Astrocyte (in vitro differentiated cells and primary cell): ENCODE results near the gene PGF. TPM values are rescaled to one million over a fixed set of nuclear protein-coding genes. Genes with fewer than 3 reads are reported as not detected.

Experiments used
- DNase-seq: peaks from one replicate; pipeline ENCODE4 v3.0.0-alpha.2; 2010; ENCODE audit warnings: low read depth
- FAIRE-seq: peaks from 2 replicates; lab custom pipeline; 2011; peaks lifted over from hg19 to GRCh38; lab: Jason Lieb, UNC
- H2AFZ ChIP-seq: 2 replicates; pipeline ENCODE4 v1.6.0; 2012; ENCODE audit warnings: low read depth, low read length, inconsistent platforms
- H3K27ac ChIP-seq: 2 replicates; pipeline ENCODE4 v1.5.1; 2011; ENCODE audit warnings: low read depth, low read length, inconsistent platforms
- H3K27me3 ChIP-seq: 2 replicates; pipeline ENCODE4 v1.6.0; 2011; ENCODE audit warnings: low read length, inconsistent platforms; ENCODE audit not compliant: insufficient read depth
- H3K36me3 ChIP-seq: 2 replicates; pipeline ENCODE4 v1.5.1; 2011; ENCODE audit warnings: low read length, inconsistent platforms; ENCODE audit not compliant: insufficient read depth
- H3K4me1 ChIP-seq: 2 replicates; pipeline ENCODE4 v1.5.1; 2011; ENCODE audit warnings: low read length, inconsistent platforms; ENCODE audit not compliant: insufficient read depth
- H3K4me2 ChIP-seq: 2 replicates; pipeline ENCODE4 v1.6.0; 2012; ENCODE audit warnings: low read length, inconsistent platforms
- H3K4me3 ChIP-seq: 2 replicates; pipeline ENCODE4 v1.5.1; 2011; ENCODE audit warnings: low read depth, mild to moderate bottlenecking, low read length, inconsistent platforms; ENCODE audit not compliant: insufficient read depth
- H3K79me2 ChIP-seq: 2 replicates; pipeline ENCODE4 v1.6.0; 2012; ENCODE audit warnings: mild to moderate bottlenecking, low read length, inconsistent platforms; ENCODE audit not compliant: insufficient read depth
- H3K9ac ChIP-seq: 2 replicates; pipeline ENCODE4 v1.6.0; 2012; ENCODE audit warnings: mild to moderate bottlenecking, low read length, inconsistent platforms
- H3K9me3 ChIP-seq: 2 replicates; pipeline ENCODE4 v1.5.1; 2012; ENCODE audit warnings: low read depth, mild to moderate bottlenecking, low read length, inconsistent platforms; ENCODE audit not compliant: insufficient read depth
- H4K20me1 ChIP-seq: 2 replicates; pipeline ENCODE4 v1.6.0; 2012; ENCODE audit warnings: low read length, inconsistent platforms; ENCODE audit not compliant: insufficient read depth
- H3K27ac Mint-ChIP-seq: one replicate; pipeline ENCODE4 v1.8.0; 2021; ENCODE audit warnings: mild to moderate bottlenecking, mixed read lengths; ENCODE audit not compliant: unreplicated experiment
- H3K27me3 Mint-ChIP-seq: one replicate; pipeline ENCODE4 v1.8.0; 2021; ENCODE audit warnings: low read depth, mixed read lengths; ENCODE audit not compliant: unreplicated experiment
- H3K36me3 Mint-ChIP-seq: one replicate; pipeline ENCODE4 v1.8.0; 2021; ENCODE audit warnings: low read depth, mixed read lengths; ENCODE audit not compliant: unreplicated experiment
- H3K4me1 Mint-ChIP-seq: one replicate; pipeline ENCODE4 v1.8.0; 2021; ENCODE audit warnings: low read depth, mixed read lengths; ENCODE audit not compliant: unreplicated experiment
- H3K4me3 Mint-ChIP-seq: one replicate; pipeline ENCODE4 v1.8.0; 2021; ENCODE audit warnings: mild to moderate bottlenecking, moderate library complexity, mixed read lengths; ENCODE audit not compliant: unreplicated experiment
- H3K9me3 Mint-ChIP-seq: one replicate; pipeline ENCODE4 v1.8.0; 2021; ENCODE audit warnings: mild to moderate bottlenecking, mixed read lengths; ENCODE audit not compliant: unreplicated experiment
- CTCF ChIP-seq: IDR thresholded peaks from 2 replicates; pipeline ENCODE4 v1.5.1; 2011; ENCODE audit warnings: low read depth, mild to moderate bottlenecking, inconsistent platforms, low read length, moderate library complexity; ENCODE audit not compliant: insufficient read depth
- EZH2 ChIP-seq: IDR thresholded peaks from 2 replicates; pipeline ENCODE4 v1.6.1; 2012; ENCODE audit warnings: mild to moderate bottlenecking, low read length, inconsistent platforms; ENCODE audit not compliant: insufficient read depth
- total RNA-seq: library from RNA; stranded (reverse); gene quantifications from 2 replicates; pipeline ENCODE4 v1.2.1, GENCODE V29; 2021

The PGF gene
- total RNA-seq, 1 donor from 2014 or later = 3.5 TPM

DNA sequence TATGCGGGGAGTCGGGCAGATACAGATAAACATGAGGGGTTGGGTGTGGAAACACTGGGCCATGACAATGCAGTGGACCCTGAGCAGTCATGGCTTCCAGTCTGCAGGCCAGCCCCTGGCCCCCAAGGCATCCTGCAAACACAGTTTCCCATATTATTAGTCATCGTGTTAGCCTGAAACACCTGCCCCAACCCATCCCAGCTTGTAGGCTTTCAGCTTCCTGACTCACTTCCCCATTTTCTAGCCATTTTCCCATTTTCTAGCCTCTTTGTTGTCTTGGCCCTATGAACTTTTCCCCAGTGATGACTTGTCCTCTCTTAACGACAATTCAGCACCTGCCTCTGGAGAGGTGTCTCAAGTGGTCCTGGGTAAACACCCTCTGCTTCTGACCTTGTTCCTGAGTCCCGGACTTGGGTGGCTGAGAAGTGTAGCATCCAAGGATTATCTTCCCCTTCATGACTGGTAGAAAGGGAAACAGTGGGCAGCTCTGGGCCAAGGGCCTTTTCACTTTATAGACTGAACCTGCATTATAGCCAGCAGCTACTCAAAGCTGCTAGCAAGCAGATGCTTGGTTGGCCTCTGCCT, 4.3 kb upstream of the PGF start:
- Histone ChIP-seq H3K27ac (no peak overlapping the region), H3K4me3 (no peak overlapping the region), H3K4me2 (no peak overlapping the region), H3K79me2 (no peaks in the 10 kb centered on the region), H2AFZ (no peak overlapping the region), H4K20me1 (no peaks in the 10 kb centered on the region), H3K4me1 (peaks cover 1% of the 10 kb centered on the region), H3K9ac (no peak overlapping the region), H3K27me3 (no peaks in the 10 kb centered on the region), H3K9me3 (no peaks in the 10 kb centered on the region), H3K36me3 (no peaks in the 10 kb centered on the region)
- Mint-ChIP-seq H3K27ac (no peak overlapping the region), H3K9me3 (peaks cover 2% of the 10 kb centered on the region), H3K4me3 (no peak overlapping the region), H3K27me3 (peaks cover 26% of the 10 kb centered on the region), H3K4me1 (peaks cover 7% of the 10 kb centered on the region), H3K36me3 (peaks cover 2% of the 10 kb centered on the region)
- no peak for DNase-seq
- TF ChIP-seq CTCF = no peak
- no peak for TF ChIP-seq EZH2
- no peak for FAIRE-seq

- FAIRE-seq (no peak), DNase-seq (no peak)
- Mint-ChIP-seq H3K27ac (no peak overlapping the region), H3K4me1 (peaks cover 9% of the 10 kb centered on the region), H3K36me3 (no peaks in the 10 kb centered on the region), H3K9me3 (peaks cover 2% of the 10 kb centered on the region), H3K27me3 (peaks cover 7% of the 10 kb centered on the region), H3K4me3 (peak overlapping the region; percentile 6)
- Histone ChIP-seq H3K4me3 (no peak overlapping the region), H3K9ac (peak overlapping the region; percentile 75), H3K9me3 (no peaks in the 10 kb centered on the region), H3K4me2 (no peak overlapping the region), H3K27ac (no peak overlapping the region), H2AFZ (no peak overlapping the region), H3K36me3 (no peaks in the 10 kb centered on the region), H3K79me2 (peaks cover 10% of the 10 kb centered on the region), H4K20me1 (no peaks in the 10 kb centered on the region), H3K4me1 (peaks cover 10% of the 10 kb centered on the region), H3K27me3 (no peaks in the 10 kb centered on the region)
- TF ChIP-seq CTCF (no peak), EZH2 (no peak)
These were observed 1.1 kb upstream of the PGF start for GRCh38 chr14:74956280-74957072.

GRCh38 chr14:74956027-74956279, 556 bp upstream of the PGF start:
- peak overlapping the region; percentile 75 for H3K9ac ChIP-seq
- no peak for FAIRE-seq
- peaks cover 10% of the 10 kb centered on the region for H3K79me2 ChIP-seq
- peak overlapping the region; percentile 88 for H3K4me2 ChIP-seq
- no peak overlapping the region for H3K4me3 ChIP-seq
- no peak overlapping the region for H3K4me3 Mint-ChIP-seq
- no peak for TF ChIP-seq CTCF
- TF ChIP-seq EZH2 = no peak
- no peak overlapping the region for H3K27ac Mint-ChIP-seq
- DNase-seq = no peak
- peaks cover 7% of the 10 kb centered on the region for H3K27me3 Mint-ChIP-seq
- H3K36me3 Mint-ChIP-seq = no peaks in the 10 kb centered on the region
- no peaks in the 10 kb centered on the region for H3K36me3 ChIP-seq
- H2AFZ ChIP-seq = no peak overlapping the region
- H3K27ac ChIP-seq = no peak overlapping the region
- H3K4me1 ChIP-seq = peaks cover 10% of the 10 kb centered on the region
- H4K20me1 ChIP-seq = no peaks in the 10 kb centered on the region
- H3K9me3 Mint-ChIP-seq = peaks cover under 1% of the 10 kb centered on the region
- no peaks in the 10 kb centered on the region for H3K9me3 ChIP-seq
- H3K4me1 Mint-ChIP-seq = peaks cover 9% of the 10 kb centered on the region
- no peaks in the 10 kb centered on the region for H3K27me3 ChIP-seq
